ENCODE measurements around the gene MUC20.
"Not testable (repeated sequence)": the region's sequence is repeated elsewhere in the genome, so short reads cannot be mapped to it uniquely, and the experiment has no call there.

Gene MUC20

GRCh38 chr3:195770081-195770840 is 49.5 kb downstream of the MUC20 start:
- no peaks in the 10 kb centered on the region for H3K9me3 Mint-ChIP-seq
- no peak for ATAC-seq (replicated peaks; ENCODE audit: extremely low read depth, poor library complexity, severe bottlenecking)
- H3K27me3 Mint-ChIP-seq: no peaks in the 10 kb centered on the region
- H3K4me3 Mint-ChIP-seq: no peak overlapping the region
- H3K36me3 Mint-ChIP-seq (ENCODE audit: insufficient read depth): peaks cover 7% of the 10 kb centered on the region
- no peaks in the 10 kb centered on the region for H3K4me1 Mint-ChIP-seq
- DNase-seq (ENCODE audit: low spot score in 2 of 2): no peak
- no peak overlapping the region for H3K27ac Mint-ChIP-seq (ENCODE audit: low read depth)

DNA sequence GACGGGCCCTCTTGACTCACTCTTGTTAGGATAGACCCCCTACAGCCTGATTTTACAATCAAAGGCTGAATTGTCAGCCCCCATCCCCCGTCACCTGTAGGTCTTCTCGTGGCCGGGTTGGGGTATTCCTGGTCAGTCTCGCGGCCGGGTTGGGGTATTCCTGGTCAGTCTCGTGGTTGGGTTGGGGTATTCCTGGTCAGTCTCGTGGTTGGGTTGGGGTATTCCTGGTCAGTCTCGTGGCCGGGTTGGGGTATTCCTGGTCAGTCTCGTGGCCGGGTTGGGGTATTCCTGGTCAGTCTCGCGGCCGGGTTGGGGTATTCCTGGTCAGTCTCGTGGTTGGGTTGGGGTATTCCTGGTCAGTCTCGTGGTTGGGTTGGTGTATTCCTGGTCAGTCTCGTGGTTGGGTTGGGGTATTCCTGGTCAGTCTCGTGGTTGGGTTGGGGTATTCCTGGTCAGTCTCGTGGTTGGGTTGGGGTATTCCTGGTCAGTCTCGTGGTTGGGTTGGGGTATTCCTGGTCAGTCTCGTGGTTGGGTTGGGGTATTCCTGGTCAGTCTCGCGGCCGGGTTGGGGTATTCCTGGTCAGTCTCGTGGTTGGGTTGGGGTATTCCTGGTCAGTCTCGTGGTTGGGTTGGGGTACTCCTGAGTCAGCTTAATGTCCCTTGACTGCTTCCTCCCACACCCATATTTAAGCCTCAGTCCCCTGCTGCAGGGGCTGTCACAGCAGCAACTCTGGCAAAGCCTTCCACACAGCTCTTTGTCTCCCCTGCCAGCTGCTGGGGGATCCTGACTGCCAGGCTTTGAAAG is 50.3 kb downstream of the MUC20 start:
- not testable (repeated sequence) for H3K27me3 Mint-ChIP-seq; DNase-seq (ENCODE audit: low spot score in 2 of 2); H3K36me3 Mint-ChIP-seq (ENCODE audit: insufficient read depth); H3K4me3 Mint-ChIP-seq; ATAC-seq (replicated peaks; ENCODE audit: extremely low read depth, poor library complexity, severe bottlenecking); H3K9me3 Mint-ChIP-seq; H3K4me1 Mint-ChIP-seq
- peak overlapping the region; percentile 53 for H3K27ac Mint-ChIP-seq (ENCODE audit: low read depth)

DNA sequence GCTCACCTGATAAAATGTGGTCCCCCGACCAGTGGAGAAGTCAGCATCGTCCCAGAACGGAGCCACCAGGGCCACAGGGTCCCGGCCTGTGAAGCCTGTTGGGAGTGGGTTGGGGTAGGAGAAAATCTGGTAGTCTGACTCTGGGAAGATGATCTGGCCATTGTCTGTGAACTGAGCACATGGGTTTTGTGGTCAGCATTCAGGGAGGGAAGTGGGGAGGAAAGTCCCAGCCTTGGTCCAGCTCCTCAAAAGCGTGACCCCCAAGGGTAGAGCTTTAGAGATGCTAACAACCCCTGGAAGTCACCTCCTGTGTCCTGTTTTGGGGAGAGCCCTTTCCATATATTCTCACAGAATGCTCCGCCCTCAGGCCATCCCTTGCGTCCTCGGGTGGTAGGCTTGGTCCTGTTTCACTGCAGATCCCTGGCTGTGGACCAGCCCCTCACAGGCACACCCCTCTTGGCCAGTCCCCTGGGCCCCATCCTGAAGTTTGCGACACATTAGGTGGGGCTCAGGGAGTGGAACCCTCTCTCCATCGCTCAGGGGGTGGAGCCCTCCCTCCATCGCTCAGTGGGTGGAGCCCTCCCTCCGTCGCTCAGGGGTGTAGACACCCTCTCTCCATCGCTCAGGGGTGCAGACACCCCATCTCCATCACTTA is 51.0 kb downstream of the MUC20 start:
- ATAC-seq (replicated peaks; ENCODE audit: extremely low read depth, poor library complexity, severe bottlenecking) (peak; percentile 14), DNase-seq (ENCODE audit: low spot score in 2 of 2) (no peak)
- peak overlapping the region; percentile 53 for H3K27ac Mint-ChIP-seq (ENCODE audit: low read depth)
- H3K4me1 Mint-ChIP-seq: no peaks in the 10 kb centered on the region
- H3K4me3 Mint-ChIP-seq: no peak overlapping the region
- H3K27me3 Mint-ChIP-seq: no peaks in the 10 kb centered on the region
- H3K9me3 Mint-ChIP-seq: no peaks in the 10 kb centered on the region
- peaks cover 7% of the 10 kb centered on the region for H3K36me3 Mint-ChIP-seq (ENCODE audit: insufficient read depth)

DNA sequence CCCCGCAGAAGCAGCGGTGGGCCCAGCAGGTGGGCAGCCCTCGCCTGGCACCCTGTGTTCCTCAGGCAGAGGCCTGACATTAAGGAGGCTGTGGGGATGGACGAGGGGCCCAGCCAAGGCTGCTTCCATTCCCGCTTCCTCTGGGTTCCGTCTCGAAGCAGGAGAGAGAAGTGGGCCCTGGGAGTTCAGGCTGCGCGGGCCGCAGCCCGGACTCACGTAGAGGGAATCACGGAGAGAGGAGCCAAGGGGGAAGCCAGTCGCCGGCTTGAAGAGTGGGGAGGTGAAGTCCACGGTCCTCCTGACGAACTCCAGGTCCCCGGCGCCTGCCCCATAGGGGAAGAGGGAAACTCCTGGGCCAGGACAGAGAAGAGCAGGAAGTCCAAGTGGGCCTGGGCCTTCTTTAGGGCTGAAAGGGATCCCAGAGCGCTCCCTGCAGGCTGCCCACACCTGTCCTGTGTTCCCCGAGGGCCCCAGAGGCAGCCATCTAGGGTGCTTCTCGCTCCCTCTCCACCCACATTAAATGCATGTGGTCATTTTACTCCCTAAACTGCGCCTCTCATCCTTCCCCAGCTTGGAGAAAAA is 53.3 kb downstream of the MUC20 start:
- DNase-seq (ENCODE audit: low spot score in 2 of 2): no peak
- ATAC-seq (replicated peaks; ENCODE audit: extremely low read depth, poor library complexity, severe bottlenecking): no peak
- H3K9me3 Mint-ChIP-seq: peaks cover 7% of the 10 kb centered on the region
- H3K4me1 Mint-ChIP-seq: peaks cover 7% of the 10 kb centered on the region
- H3K36me3 Mint-ChIP-seq (ENCODE audit: insufficient read depth): peaks cover 7% of the 10 kb centered on the region
- no peak overlapping the region for H3K27ac Mint-ChIP-seq (ENCODE audit: low read depth)
- no peak overlapping the region for H3K4me3 Mint-ChIP-seq
- H3K27me3 Mint-ChIP-seq: no peaks in the 10 kb centered on the region

- no peaks in the 10 kb centered on the region for H3K27me3 Mint-ChIP-seq
- H3K4me1 Mint-ChIP-seq: peaks cover 16% of the 10 kb centered on the region
- no peak overlapping the region for H3K4me3 Mint-ChIP-seq
- peaks cover 15% of the 10 kb centered on the region for H3K9me3 Mint-ChIP-seq
- ATAC-seq (replicated peaks; ENCODE audit: extremely low read depth, poor library complexity, severe bottlenecking) (no peak), DNase-seq (ENCODE audit: low spot score in 2 of 2) (no peak)
- peaks cover 10% of the 10 kb centered on the region for H3K36me3 Mint-ChIP-seq (ENCODE audit: insufficient read depth)
- no peak overlapping the region for H3K27ac Mint-ChIP-seq (ENCODE audit: low read depth)
Observed at GRCh38 chr3:195774917-195775316, 54.1 kb downstream of the MUC20 start.

- ATAC-seq (replicated peaks; ENCODE audit: extremely low read depth, poor library complexity, severe bottlenecking): no peak
- H3K36me3 Mint-ChIP-seq (ENCODE audit: insufficient read depth): peaks cover 11% of the 10 kb centered on the region
- H3K4me3 Mint-ChIP-seq: no peak overlapping the region
- peaks cover 43% of the 10 kb centered on the region for H3K4me1 Mint-ChIP-seq
- no peaks in the 10 kb centered on the region for H3K27me3 Mint-ChIP-seq
- peaks cover 43% of the 10 kb centered on the region for H3K9me3 Mint-ChIP-seq
- no peak overlapping the region for H3K27ac Mint-ChIP-seq (ENCODE audit: low read depth)
- DNase-seq (ENCODE audit: low spot score in 2 of 2): no peak
Observed at GRCh38 chr3:195777975-195778374, 57.2 kb downstream of the MUC20 start.

- not testable (repeated sequence) for DNase-seq (ENCODE audit: low spot score in 2 of 2); ATAC-seq (replicated peaks; ENCODE audit: extremely low read depth, poor library complexity, severe bottlenecking); H3K27me3 Mint-ChIP-seq
- H3K36me3 Mint-ChIP-seq (ENCODE audit: insufficient read depth): peaks cover 23% of the 10 kb centered on the region
- peak overlapping the region; percentile 50 for H3K4me3 Mint-ChIP-seq
- peak overlapping the region; percentile 91 for H3K27ac Mint-ChIP-seq (ENCODE audit: low read depth)
- H3K9me3 Mint-ChIP-seq: peaks cover 72% of the 10 kb centered on the region
- peaks cover 71% of the 10 kb centered on the region for H3K4me1 Mint-ChIP-seq
Observed at GRCh38 chr3:195781236-195781635, 60.5 kb downstream of the MUC20 start.
